Peyer's patch (tissue), 4 donors: ENCODE measurements around the gene DESI2.

ENCODE experiments used
- POLR2A ChIP-seq, 2 donors: fragments of 450-650 bp; IDR thresholded peaks; one replicate each; pipeline ENCODE4 v1.5.1; 2017; ENCODE audit warnings: antibody characterized with exemption in 2 of 2, mild to moderate bottlenecking in 2 of 2, moderate library complexity in 2 of 2
- TF ChIP-seq, protein P1 (sequence below), 6 experiments: fragments of 450-650 bp in 4 of 6; fragments of 200-600 bp in 2 of 6; sonication (generic) in 1 of 6; IDR thresholded peaks; one replicate each; pipeline ENCODE4 v1.5.1; 2017 to 2019; ENCODE audit warnings: antibody characterized with exemption in 6 of 6, mild to moderate bottlenecking in 3 of 6, moderate library complexity in 1 of 6

DNA sequence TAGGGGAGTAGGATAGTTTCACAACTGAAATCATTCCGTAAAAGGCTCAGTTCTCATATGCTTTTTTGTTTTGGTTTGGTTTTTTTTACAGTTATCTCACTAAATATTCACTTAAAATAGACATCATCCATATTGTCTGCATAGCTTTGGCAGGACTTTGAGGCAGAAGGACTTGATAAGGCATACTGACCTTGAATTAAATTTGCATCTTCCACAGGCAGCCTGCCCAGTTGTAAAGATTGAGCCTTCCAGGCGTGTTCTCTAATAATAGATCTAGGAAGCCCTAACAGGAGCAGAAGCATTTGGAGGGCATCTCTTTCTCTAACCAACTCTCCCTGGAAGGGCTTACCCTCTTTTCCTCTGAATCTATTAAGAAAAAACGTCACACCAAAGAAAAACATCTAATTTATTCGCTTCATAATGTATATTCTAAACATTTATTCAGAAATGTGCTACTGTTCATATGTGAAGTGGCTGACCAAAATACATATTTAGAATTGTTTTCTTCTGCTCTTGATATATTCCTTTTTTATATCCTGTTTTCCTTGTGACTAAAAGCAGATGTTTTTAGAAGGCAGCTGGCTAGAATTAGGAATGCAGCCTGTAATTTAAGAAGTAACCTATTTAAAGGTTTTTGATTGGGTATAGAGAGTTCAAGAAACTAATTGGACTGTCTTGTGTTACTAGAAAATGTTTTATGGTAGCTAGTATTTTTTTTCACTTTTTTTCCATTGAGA is 20.2 kb downstream of the DESI2 start:
- TF ChIP-seq, protein P1, sequence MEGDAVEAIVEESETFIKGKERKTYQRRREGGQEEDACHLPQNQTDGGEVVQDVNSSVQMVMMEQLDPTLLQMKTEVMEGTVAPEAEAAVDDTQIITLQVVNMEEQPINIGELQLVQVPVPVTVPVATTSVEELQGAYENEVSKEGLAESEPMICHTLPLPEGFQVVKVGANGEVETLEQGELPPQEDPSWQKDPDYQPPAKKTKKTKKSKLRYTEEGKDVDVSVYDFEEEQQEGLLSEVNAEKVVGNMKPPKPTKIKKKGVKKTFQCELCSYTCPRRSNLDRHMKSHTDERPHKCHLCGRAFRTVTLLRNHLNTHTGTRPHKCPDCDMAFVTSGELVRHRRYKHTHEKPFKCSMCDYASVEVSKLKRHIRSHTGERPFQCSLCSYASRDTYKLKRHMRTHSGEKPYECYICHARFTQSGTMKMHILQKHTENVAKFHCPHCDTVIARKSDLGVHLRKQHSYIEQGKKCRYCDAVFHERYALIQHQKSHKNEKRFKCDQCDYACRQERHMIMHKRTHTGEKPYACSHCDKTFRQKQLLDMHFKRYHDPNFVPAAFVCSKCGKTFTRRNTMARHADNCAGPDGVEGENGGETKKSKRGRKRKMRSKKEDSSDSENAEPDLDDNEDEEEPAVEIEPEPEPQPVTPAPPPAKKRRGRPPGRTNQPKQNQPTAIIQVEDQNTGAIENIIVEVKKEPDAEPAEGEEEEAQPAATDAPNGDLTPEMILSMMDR (IDR thresholded peaks at IDR 0.05), result no peak
- TF ChIP-seq POLR2A (IDR thresholded peaks at IDR 0.05), result no peak
